ENCODE data around the gene ALCAM.

- TF ChIP-seq YY1 (IDR thresholded peaks at IDR 0.05; ENCODE audit: insufficient read depth, insufficient read length) (no peak), SUZ12 (IDR thresholded peaks at IDR 0.05; ENCODE audit: extremely low read depth, insufficient read depth, insufficient read length) (no peak)
Observed at GRCh38 chr3:105356988-105357387, 9.7 kb upstream of the ALCAM start.

All from NT2/D1 (cell line).